IMR-90 (cell line): Measurements from ENCODE around the gene RAPGEF1. TPM values are rescaled to one million over a fixed set of nuclear protein-coding genes. Genes with fewer than 3 reads are reported as not detected.

Experiments used
- ATAC-seq: fragments of 200-7000 bp; cut with Tn5 transposase; 2 replicates; pipeline ENCODE4 v1.9.1; 2020; ENCODE audit warnings: low read depth, mild to moderate bottlenecking, moderate library complexity
- BruUV-seq: library from RNA; stranded (reverse); fragments of 400-500 nt; replicated peaks from 2 replicates; lab custom pipeline; 2021; lab: Mats Ljungman, UMichigan
- CTCF ChIA-PET: fragments of 300-600 bp; formaldehyde crosslinking; extraction: SDS; loops from one replicate; lab custom pipeline; 2021; ENCODE audit warnings: antibody characterized with exemption; lab: Yijun Ruan, JAX
- POLR2A ChIA-PET: fragments of 300-600 bp; sonication (Branson Sonifier 250); formaldehyde crosslinking; loops from one replicate; lab custom pipeline; 2022; ENCODE audit warnings: antibody characterized with exemption; ENCODE audit not compliant: unreplicated experiment; lab: Charles Lee
- DNase-seq: peaks from one replicate; pipeline ENCODE4 v3.0.0; 2013
- H2AFZ ChIP-seq: replicated peaks from 2 replicates; pipeline ENCODE3; 2013; ENCODE audit warnings: low read length, mild to moderate bottlenecking; ENCODE audit not compliant: poor library complexity
- H2AK5ac ChIP-seq: 2 replicates; pipeline ENCODE4 v1.6.1; 2013; ENCODE audit warnings: low read depth, low read length, inconsistent platforms
- H2AK9ac ChIP-seq: replicated peaks from 2 replicates; pipeline ENCODE3; 2013; ENCODE audit warnings: mild to moderate bottlenecking, low read depth, low read length, moderate library complexity; ENCODE audit not compliant: poor library complexity
- H2BK120ac ChIP-seq: 2 replicates; pipeline ENCODE4 v1.6.1; 2013; ENCODE audit warnings: low read depth, low read length, inconsistent platforms
- H2BK15ac ChIP-seq: 3 replicates; pipeline ENCODE4 v1.6.1; 2013; ENCODE audit warnings: low read depth, low read length, inconsistent platforms
- H2BK20ac ChIP-seq: 2 replicates; pipeline ENCODE4 v1.6.1; 2013; ENCODE audit warnings: low read depth, mild to moderate bottlenecking, inconsistent platforms, low read length, moderate library complexity
- H2BK5ac ChIP-seq: 2 replicates; pipeline ENCODE4 v1.6.1; 2013; ENCODE audit warnings: mild to moderate bottlenecking, low read depth, low read length, inconsistent platforms; ENCODE audit not compliant: poor library complexity, severe bottlenecking
- H3K14ac ChIP-seq: replicated peaks from 2 replicates; pipeline ENCODE4 v1.6.1; 2013; ENCODE audit warnings: low read depth, low read length, inconsistent platforms
- H3K18ac ChIP-seq: 2 replicates; pipeline ENCODE4 v1.6.1; 2013; ENCODE audit warnings: low read depth, low read length, control low read depth
- H3K23ac ChIP-seq: 2 replicates; pipeline ENCODE4 v1.6.1; 2013; ENCODE audit warnings: low read depth, low read length, inconsistent platforms
- H3K27ac ChIP-seq: 2 replicates; pipeline ENCODE4 v1.5.1; 2013; ENCODE audit warnings: mild to moderate bottlenecking, control low read depth, low read length; ENCODE audit not compliant: insufficient read depth
- H3K27me3 ChIP-seq: 2 replicates; pipeline ENCODE4 v1.6.1; 2013; ENCODE audit warnings: low read length; ENCODE audit not compliant: control insufficient read depth, insufficient read depth
- H3K36me3 ChIP-seq: 2 replicates; pipeline ENCODE4 v1.6.1; 2013; ENCODE audit warnings: low read length, mixed read lengths; ENCODE audit not compliant: control insufficient read depth, insufficient read depth
- H3K4ac ChIP-seq: 2 replicates; pipeline ENCODE4 v1.6.1; 2013; ENCODE audit warnings: low read depth, low read length, inconsistent platforms
- H3K4me1 ChIP-seq: 2 replicates; pipeline ENCODE4 v1.6.1; 2013; ENCODE audit warnings: low read length, mixed read lengths; ENCODE audit not compliant: control insufficient read depth, insufficient read depth
- H3K4me2 ChIP-seq: 2 replicates; pipeline ENCODE4 v1.6.1; 2013; ENCODE audit warnings: low read depth, mild to moderate bottlenecking, control low read depth, low read length, moderate library complexity
- H3K4me3 ChIP-seq: 2 replicates; pipeline ENCODE4 v1.5.1; 2013; ENCODE audit warnings: low read depth, mild to moderate bottlenecking, control low read depth, low read length, moderate library complexity; ENCODE audit not compliant: insufficient read depth
- H3K56ac ChIP-seq: 2 replicates; pipeline ENCODE4 v1.6.1; 2013; ENCODE audit warnings: low read length, inconsistent platforms; ENCODE audit not compliant: insufficient read depth; ENCODE audit errors: extremely low read depth
- H3K79me1 ChIP-seq, 2 experiments: 2 replicates each; pipeline ENCODE4 v1.6.1; 2013; ENCODE audit warnings: low read length in 2 of 2, inconsistent platforms in 1 of 2, low read depth in 1 of 2
- H3K9ac ChIP-seq: 2 replicates; pipeline ENCODE4 v1.6.1; 2013; ENCODE audit warnings: low read depth, low read length, control low read depth
- H3K9me1 ChIP-seq: 2 replicates; pipeline ENCODE4 v1.6.1; 2013; ENCODE audit warnings: low read length, inconsistent platforms; ENCODE audit not compliant: insufficient read depth
- H3K9me3 ChIP-seq: 2 replicates; pipeline ENCODE4 v1.6.1; 2013; ENCODE audit warnings: low read length; ENCODE audit not compliant: control insufficient read depth, insufficient read depth
- H4K20me1 ChIP-seq: 2 replicates; pipeline ENCODE4 v1.6.1; 2013; ENCODE audit warnings: low read length, inconsistent platforms; ENCODE audit not compliant: insufficient read depth
- H4K5ac ChIP-seq: 2 replicates; pipeline ENCODE4 v1.6.1; 2013; ENCODE audit warnings: mild to moderate bottlenecking, low read depth, low read length, control low read depth
- H4K8ac ChIP-seq, 2 experiments: 2 replicates each; pipeline ENCODE4 v1.6.1; 2013; ENCODE audit warnings: low read depth in 2 of 2, low read length in 2 of 2, control low read depth in 1 of 2, inconsistent platforms in 1 of 2
- H4K91ac ChIP-seq: 2 replicates; pipeline ENCODE4 v1.6.1; 2013; ENCODE audit warnings: low read depth, low read length, inconsistent platforms; ENCODE audit not compliant: insufficient read depth
- BHLHE40 ChIP-seq: fragments of 150-350 bp; IDR thresholded peaks from 2 replicates; pipeline ENCODE4 v1.6.1; 2016; ENCODE audit warnings: mild to moderate bottlenecking, low read depth, low read length
- NFE2L2 ChIP-seq: fragments of 150-350 bp; IDR thresholded peaks from 2 replicates; pipeline ENCODE4 v1.6.1; 2016; ENCODE audit warnings: low read depth, mild to moderate bottlenecking, low read length
- RAD21 ChIP-seq: IDR thresholded peaks from 2 replicates; pipeline ENCODE4 v1.6.1; 2012; ENCODE audit warnings: low read length, improper control_type of control experiment
- RCOR1 ChIP-seq: IDR thresholded peaks from 2 replicates; pipeline ENCODE4 v1.6.1; 2012; ENCODE audit warnings: mild to moderate bottlenecking, low read length, improper control_type of control experiment; ENCODE audit not compliant: insufficient replicate concordance
- RFX5 ChIP-seq: IDR thresholded peaks from 2 replicates; pipeline ENCODE4 v1.8.0; 2012; ENCODE audit warnings: low read depth, mild to moderate bottlenecking, low read length, moderate library complexity
- WGBS, 2 experiments: methylation state at CpG; one replicate each; pipeline versions ENCODE4 v1.1.5 to v1.1.7; 2013; ENCODE audit warnings: missing lambda C conversion rate in 2 of 2; ENCODE audit not compliant: insufficient read length in 1 of 2; ENCODE audit errors: extremely low coverage in 2 of 2; 5-methylcytosine and 5-hydroxymethylcytosine counted together
- dilution Hi-C: fragments of 300-500 bp; cut with HindIII; formaldehyde crosslinking; loops from one replicate; pipeline ENCODE4 v1.14.3; 2018; ENCODE audit warnings: low sequenced_read_pairs; ENCODE audit not compliant: unreplicated experiment
- in situ Hi-C: fragments of 300-500 bp; cut with MboI; formaldehyde crosslinking; loops from 3 replicates; pipeline ENCODE4 v1.14.3; 2019; ENCODE audit warnings: low sequenced_read_pairs, inconsistent platforms, mixed read lengths
- intact Hi-C: fragments of 100-400 bp; cut with micrococcal nuclease; formaldehyde crosslinking; loops from 2 replicates; pipeline ENCODE4 v1.10.0; 2022
- polyA plus RNA-seq, 3 experiments: library from polyadenylated mRNA; depleted of rRNA; stranded (reverse); fragments of >200 nt; gene quantifications; 2 replicates each; pipeline ENCODE4 v1.2.3, GENCODE V29; 2012; ENCODE audit warnings: low replicate concordance in 1 of 3
- total RNA-seq: library from RNA; depleted of rRNA; stranded (reverse); fragments of >200 nt; gene quantifications from 2 replicates; pipeline ENCODE4 v1.2.3, GENCODE V29; 2012
- TF ChIP-seq, protein P1 (sequence below): fragments of 150-350 bp; IDR thresholded peaks from 2 replicates; pipeline ENCODE4 v1.6.1; 2016; ENCODE audit warnings: low read depth, mild to moderate bottlenecking, low read length, moderate library complexity, borderline replicate concordance
- TF ChIP-seq, protein P2 (sequence below): fragments of 150-350 bp; IDR thresholded peaks from 2 replicates; pipeline ENCODE4 v1.6.1; 2017; ENCODE audit warnings: mild to moderate bottlenecking, antibody characterized with exemption, low read length, low read depth

RAPGEF1 gene
- total and polyA plus RNA-seq, 2 of the 4 experiments (the other 2 are of a cell fraction) = 13.1 to 22.3 TPM

DNA sequence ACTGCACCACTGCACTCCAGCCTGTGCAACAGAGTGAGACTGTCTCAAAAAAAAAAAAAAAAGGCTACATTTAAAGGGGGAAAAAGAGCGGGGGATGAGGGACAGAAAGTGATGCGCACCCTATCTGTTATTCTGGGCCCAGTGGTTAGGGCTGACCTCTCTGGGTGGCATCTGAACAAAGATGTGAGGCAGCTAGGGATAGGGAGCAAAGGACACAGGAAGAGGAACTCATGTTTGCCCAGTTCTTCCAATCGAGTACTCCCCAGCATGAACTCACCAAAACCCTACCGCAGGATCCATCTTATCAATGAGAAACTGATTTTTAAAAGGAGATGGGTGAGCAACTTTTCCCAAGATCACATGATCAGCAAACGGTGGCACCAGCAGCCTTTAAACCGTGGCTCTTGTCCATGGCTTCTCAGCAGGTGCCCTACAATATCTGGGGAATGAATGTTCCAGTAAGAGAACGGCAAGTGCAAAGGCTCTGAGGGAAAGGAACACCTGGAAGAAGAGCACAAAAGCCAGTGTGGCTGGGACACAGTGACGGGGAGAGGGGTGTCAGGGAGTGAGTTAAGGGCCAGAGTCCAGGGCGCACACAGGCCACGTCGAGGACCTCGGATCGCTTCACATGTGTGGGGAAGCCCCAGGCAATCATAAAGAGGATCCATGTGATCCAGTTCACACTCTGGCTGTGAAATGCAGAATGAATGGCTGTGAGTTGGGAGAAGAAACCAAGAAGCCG is 22.0 kb downstream of the RAPGEF1 start:
- Histone ChIP-seq H3K23ac (no peak overlapping the region), H3K9ac (no peak overlapping the region), H2BK5ac (no peak overlapping the region), H2BK20ac (no peak overlapping the region), H2AK5ac (peak overlapping the region; percentile 26; the same call in 1 of the 2 replicates), H3K36me3 (peaks cover 3% of the 10 kb centered on the region; the same call in 1 of the 2 replicates), H2BK15ac (no peak overlapping the region), H4K8ac (no peak overlapping the region), H4K20me1 (peaks cover 66% of the 10 kb centered on the region), H3K14ac (no peak overlapping the region), H3K56ac (no peak overlapping the region), H2AK9ac (no peak overlapping the region), H3K27me3 (no peaks in the 10 kb centered on the region), H3K18ac (no peak overlapping the region), H3K4ac (no peak overlapping the region), H3K79me1 (peaks cover 43 to 83% of the 10 kb centered on the region in 2 experiments), H3K4me3 (no peak overlapping the region), H4K91ac (no peak overlapping the region), H3K4me2 (no peak overlapping the region), H4K5ac (no peak overlapping the region), H2AFZ (no peak overlapping the region), H2BK120ac (no peak overlapping the region), H3K4me1 (peaks cover 9% of the 10 kb centered on the region), H3K27ac (no peak overlapping the region), H3K9me1 (peaks cover 21% of the 10 kb centered on the region), H3K9me3 (no peaks in the 10 kb centered on the region)
- intact Hi-C loops (no loop called here), in situ Hi-C loops (no loop called here), dilution Hi-C loops (no loop called here)
- ChIA-PET POLR2A (no interaction called here), CTCF (no interaction called here)
- WGBS, 2 experiments = 82% methylated on average over 7 of the region's 14 CpGs; no CpG with 5 or more reads in 1 of the 2 experiments
- BruUV-seq = no TSS peak
- TF ChIP-seq, protein P1, sequence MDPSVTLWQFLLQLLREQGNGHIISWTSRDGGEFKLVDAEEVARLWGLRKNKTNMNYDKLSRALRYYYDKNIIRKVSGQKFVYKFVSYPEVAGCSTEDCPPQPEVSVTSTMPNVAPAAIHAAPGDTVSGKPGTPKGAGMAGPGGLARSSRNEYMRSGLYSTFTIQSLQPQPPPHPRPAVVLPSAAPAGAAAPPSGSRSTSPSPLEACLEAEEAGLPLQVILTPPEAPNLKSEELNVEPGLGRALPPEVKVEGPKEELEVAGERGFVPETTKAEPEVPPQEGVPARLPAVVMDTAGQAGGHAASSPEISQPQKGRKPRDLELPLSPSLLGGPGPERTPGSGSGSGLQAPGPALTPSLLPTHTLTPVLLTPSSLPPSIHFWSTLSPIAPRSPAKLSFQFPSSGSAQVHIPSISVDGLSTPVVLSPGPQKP = no peak
- TF ChIP-seq RCOR1 (no peak), BHLHE40 (no peak), RFX5 (no peak), RAD21 (no peak), NFE2L2 (no peak)
- TF ChIP-seq, protein P2, sequence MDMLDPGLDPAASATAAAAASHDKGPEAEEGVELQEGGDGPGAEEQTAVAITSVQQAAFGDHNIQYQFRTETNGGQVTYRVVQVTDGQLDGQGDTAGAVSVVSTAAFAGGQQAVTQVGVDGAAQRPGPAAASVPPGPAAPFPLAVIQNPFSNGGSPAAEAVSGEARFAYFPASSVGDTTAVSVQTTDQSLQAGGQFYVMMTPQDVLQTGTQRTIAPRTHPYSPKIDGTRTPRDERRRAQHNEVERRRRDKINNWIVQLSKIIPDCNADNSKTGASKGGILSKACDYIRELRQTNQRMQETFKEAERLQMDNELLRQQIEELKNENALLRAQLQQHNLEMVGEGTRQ = no peak
- DNase-seq = no peak
- ATAC-seq = no peak
